ENCODE results near the gene MST1.
A peak's percentile ranks its signal among the peaks of the same experiment; 100 is the strongest.

Gene MST1

GRCh38 chr3:49689046-49689907 is at the start of gene MST1, which contains the start of gene RNF123:
Gene MST1 (minus strand): TSS chr3:49689474. CDS start chr3:49688691, 783 bp downstream.
Gene RNF123 (plus strand): TSS chr3:49689557. CDS start chr3:49691166, 1,609 bp downstream.
- peak; percentile 85 to 91 for DNase-seq (ENCODE audit: low read depth in 2 of 2)

GRCh38 chr3:49738067-49738713 is 48.9 kb upstream of the MST1 start:
- no peak for DNase-seq (ENCODE audit: low read depth in 2 of 2)

- no peak for DNase-seq (ENCODE audit: low read depth in 2 of 2)
These were observed 45.5 kb upstream of the MST1 start for GRCh38 chr3:49734752-49735151.

GRCh38 chr3:49733551-49733950 is 44.3 kb upstream of the MST1 start:
- DNase-seq (ENCODE audit: low read depth in 2 of 2) = no peak

GRCh38 chr3:49732597-49732996 is 43.3 kb upstream of the MST1 start:
- no peak for DNase-seq (ENCODE audit: low read depth in 2 of 2)

- no peak for DNase-seq (ENCODE audit: low read depth in 2 of 2)
These were observed 40.8 kb upstream of the MST1 start for GRCh38 chr3:49729966-49730609.

- DNase-seq (ENCODE audit: low read depth in 2 of 2) = no peak
These were observed 38.7 kb upstream of the MST1 start for GRCh38 chr3:49727924-49728361.

- no peak for DNase-seq (ENCODE audit: low read depth in 2 of 2)
These were observed 38.1 kb upstream of the MST1 start for GRCh38 chr3:49727154-49727923.

GRCh38 chr3:49725906-49726681 is 36.8 kb upstream of the MST1 start:
- DNase-seq (ENCODE audit: low read depth in 2 of 2) = no peak

- DNase-seq (ENCODE audit: low read depth in 2 of 2) = no peak
These were observed 35.3 kb upstream of the MST1 start for GRCh38 chr3:49724586-49724985.

- peak; percentile 90 to 93 for DNase-seq (ENCODE audit: low read depth in 2 of 2)
These were observed 34.6 kb upstream of the MST1 start, which contains the start of gene GMPPB for GRCh38 chr3:49723628-49724551. Gene GMPPB (minus strand): TSS chr3:49723951. CDS start chr3:49723726, 225 bp downstream.

- DNase-seq (ENCODE audit: low read depth in 2 of 2) = peak; percentile 45 to 55
These were observed 34.0 kb upstream of the MST1 start for GRCh38 chr3:49723296-49723627.

GRCh38 chr3:49722896-49723295 is 33.6 kb upstream of the MST1 start:
- no peak for DNase-seq (ENCODE audit: low read depth in 2 of 2)

GRCh38 chr3:49721896-49722781 is 32.9 kb upstream of the MST1 start:
- DNase-seq (ENCODE audit: low read depth in 2 of 2) = no peak

GRCh38 chr3:49721596-49721895 is 32.3 kb upstream of the MST1 start:
- no peak for DNase-seq (ENCODE audit: low read depth in 2 of 2)

- no peak for DNase-seq (ENCODE audit: low read depth in 2 of 2)
These were observed 31.8 kb upstream of the MST1 start for GRCh38 chr3:49720855-49721595.

- DNase-seq (ENCODE audit: low read depth in 2 of 2) = peak; percentile 87 to 92
These were observed 30.1 kb upstream of the MST1 start, which contains the start of gene AMIGO3 for GRCh38 chr3:49719214-49719884. Gene AMIGO3 (minus strand): TSS chr3:49719684. CDS start chr3:49719465, 219 bp downstream.

- no peak for DNase-seq (ENCODE audit: low read depth in 2 of 2)
These were observed 29.6 kb upstream of the MST1 start for GRCh38 chr3:49718858-49719213.

All from stimulated activated CD4-positive, alpha-beta T cell treated with anti-CD3 and anti-CD28 coated beads, Interleukin-4, amount 100 ng/mL, for 48 hours (primary cell).